Liver (tissue), 3 donors: ENCODE results near the gene LRRC45.

Experiments used
- ATF3 ChIP-seq: IDR thresholded peaks from 2 replicates; pipeline ENCODE4 v1.6.1; 2016; ENCODE audit warnings: antibody characterized with exemption
- EGR1 ChIP-seq, 2 donors: IDR thresholded peaks; 2 replicates each; pipeline ENCODE4 v1.6.1; 2016 to 2018; ENCODE audit warnings: antibody characterized with exemption in 2 of 2, low read depth in 2 of 2
- JUND ChIP-seq, 2 donors: IDR thresholded peaks; 2 replicates each; pipeline ENCODE4 v1.6.1; 2016; ENCODE audit warnings: antibody characterized with exemption in 2 of 2
- RAD21 ChIP-seq, 2 donors: IDR thresholded peaks; 2 replicates each; pipeline ENCODE4 v1.6.1; 2016; ENCODE audit warnings: antibody characterized with exemption in 2 of 2, mild to moderate bottlenecking in 2 of 2
- REST ChIP-seq: IDR thresholded peaks from 2 replicates; pipeline ENCODE4 v1.6.1; 2016; ENCODE audit warnings: antibody characterized with exemption, mild to moderate bottlenecking
- ZBTB33 ChIP-seq: IDR thresholded peaks from 2 replicates; pipeline ENCODE4 v1.6.1; 2016; ENCODE audit warnings: antibody characterized with exemption
- TF ChIP-seq, protein P1 (sequence below): fragments of 150-350 bp; IDR thresholded peaks from 2 replicates; pipeline ENCODE4 v1.5.1; 2017; ENCODE audit warnings: improper control_type of control experiment, low read depth, low read length; ENCODE audit not compliant: missing input control
- TF ChIP-seq, protein P2 (sequence below): IDR thresholded peaks from 2 replicates; pipeline ENCODE4 v1.6.1; 2016; ENCODE audit warnings: antibody characterized with exemption
- donor health status: healthy.
- donor health status: healthy.

- TF ChIP-seq, protein P1, sequence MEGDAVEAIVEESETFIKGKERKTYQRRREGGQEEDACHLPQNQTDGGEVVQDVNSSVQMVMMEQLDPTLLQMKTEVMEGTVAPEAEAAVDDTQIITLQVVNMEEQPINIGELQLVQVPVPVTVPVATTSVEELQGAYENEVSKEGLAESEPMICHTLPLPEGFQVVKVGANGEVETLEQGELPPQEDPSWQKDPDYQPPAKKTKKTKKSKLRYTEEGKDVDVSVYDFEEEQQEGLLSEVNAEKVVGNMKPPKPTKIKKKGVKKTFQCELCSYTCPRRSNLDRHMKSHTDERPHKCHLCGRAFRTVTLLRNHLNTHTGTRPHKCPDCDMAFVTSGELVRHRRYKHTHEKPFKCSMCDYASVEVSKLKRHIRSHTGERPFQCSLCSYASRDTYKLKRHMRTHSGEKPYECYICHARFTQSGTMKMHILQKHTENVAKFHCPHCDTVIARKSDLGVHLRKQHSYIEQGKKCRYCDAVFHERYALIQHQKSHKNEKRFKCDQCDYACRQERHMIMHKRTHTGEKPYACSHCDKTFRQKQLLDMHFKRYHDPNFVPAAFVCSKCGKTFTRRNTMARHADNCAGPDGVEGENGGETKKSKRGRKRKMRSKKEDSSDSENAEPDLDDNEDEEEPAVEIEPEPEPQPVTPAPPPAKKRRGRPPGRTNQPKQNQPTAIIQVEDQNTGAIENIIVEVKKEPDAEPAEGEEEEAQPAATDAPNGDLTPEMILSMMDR: no peak
- TF ChIP-seq ATF3: no peak
- no peak for TF ChIP-seq RAD21 (IDR thresholded peaks at IDR 0.05)
- TF ChIP-seq ZBTB33: no peak
- TF ChIP-seq EGR1 (IDR thresholded peaks at IDR 0.05; ENCODE audit: low read depth in 2 of 2): no peak
- no peak for TF ChIP-seq REST
- TF ChIP-seq, protein P2, sequence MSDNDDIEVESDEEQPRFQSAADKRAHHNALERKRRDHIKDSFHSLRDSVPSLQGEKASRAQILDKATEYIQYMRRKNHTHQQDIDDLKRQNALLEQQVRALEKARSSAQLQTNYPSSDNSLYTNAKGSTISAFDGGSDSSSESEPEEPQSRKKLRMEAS: no peak
- no peak for TF ChIP-seq JUND (IDR thresholded peaks at IDR 0.05)
These were observed 6.1 kb upstream of the LRRC45 start for GRCh38 chr17:82016875-82017459.
